Endothelial cell of umbilical vein (primary cell): ENCODE results near the gene CALU. TPM values are rescaled to one million over a fixed set of nuclear protein-coding genes. Genes with fewer than 3 reads are reported as not detected.

Experiments
- BruUV-seq: library from RNA; stranded (reverse); fragments of 400-500 nt; replicated peaks from 2 replicates; lab custom pipeline; 2021; lab: Mats Ljungman, UMichigan
- CTCF ChIA-PET: fragments of 300-600, 350-600 bp; sonication (Branson Sonifier 250); formaldehyde crosslinking; loops from one replicate; lab custom pipeline; 2021; ENCODE audit warnings: antibody characterized with exemption, inconsistent platforms; lab: Charles Lee
- POLR2A ChIA-PET: fragments of 300-600, 350-600 bp; sonication (Branson Sonifier 250); formaldehyde crosslinking; loops from one replicate; lab custom pipeline; 2021; ENCODE audit warnings: antibody characterized with exemption, inconsistent platforms; lab: Charles Lee
- DNase-seq: peaks from one replicate; pipeline ENCODE4 v3.0.0-alpha.2; 2011; ENCODE audit warnings: low read depth, low spot score
- FAIRE-seq: peaks from 2 replicates; lab custom pipeline; 2011; peaks lifted over from hg19 to GRCh38; lab: Jason Lieb, UNC
- H2AFZ ChIP-seq: 2 replicates; pipeline ENCODE4 v1.6.0; 2012; ENCODE audit warnings: low read depth, low read length, control low read depth, inconsistent platforms
- H3K27ac ChIP-seq: 2 replicates; pipeline ENCODE4 v1.5.1; 2011; ENCODE audit warnings: low read depth, mild to moderate bottlenecking, control low read depth, low read length, moderate library complexity; ENCODE audit not compliant: insufficient read depth
- H3K27me3 ChIP-seq, 2 experiments: 2 replicates each; pipeline versions ENCODE4 v1.6.0 to v1.6.1; 2011; ENCODE audit warnings: low read length in 2 of 2, mixed read lengths in 1 of 2; ENCODE audit not compliant: control insufficient read depth in 2 of 2, insufficient read depth in 2 of 2
- H3K36me3 ChIP-seq, 2 experiments: 2 replicates in 1 of 2; 3 replicates in 1 of 2; pipeline ENCODE4 v1.5.1; 2011; ENCODE audit warnings: low read length in 2 of 2, mild to moderate bottlenecking in 1 of 2, moderate library complexity in 1 of 2; ENCODE audit not compliant: control insufficient read depth in 2 of 2, insufficient read depth in 2 of 2; ENCODE audit errors: extremely low read depth in 1 of 2
- H3K4me1 ChIP-seq: 3 replicates; pipeline ENCODE4 v1.5.1; 2011; ENCODE audit warnings: mild to moderate bottlenecking, low read length; ENCODE audit not compliant: control insufficient read depth, insufficient read depth; ENCODE audit errors: extremely low read depth
- H3K4me2 ChIP-seq: 2 replicates; pipeline ENCODE4 v1.6.1; 2011; ENCODE audit warnings: low read length, control low read depth, mixed read lengths; ENCODE audit not compliant: insufficient read depth
- H3K4me3 ChIP-seq, 3 experiments: fragments of 200-600 bp in 1 of 3; sonication (generic), shearing (Covaris generic) in 1 of 3; replicated peaks in 1 of 3; 2 replicates each; pipeline ENCODE4 v1.5.1; 2011 to 2016; ENCODE audit warnings: control low read depth in 3 of 3, low read length in 3 of 3, mild to moderate bottlenecking in 2 of 3, inconsistent platforms in 1 of 3, low read depth in 1 of 3, moderate library complexity in 1 of 3; ENCODE audit not compliant: insufficient read depth in 1 of 3
- H3K79me2 ChIP-seq: 2 replicates; pipeline ENCODE4 v1.6.0; 2012; ENCODE audit warnings: low read length, inconsistent platforms; ENCODE audit not compliant: control insufficient read depth, insufficient read depth
- H3K9ac ChIP-seq: replicated peaks from 2 replicates; pipeline ENCODE3; 2011; ENCODE audit warnings: low read length, control low read depth; ENCODE audit not compliant: insufficient read depth; ENCODE audit errors: extremely low read depth
- H3K9me1 ChIP-seq: replicated peaks from 3 replicates; pipeline ENCODE4 v1.6.0; 2011; ENCODE audit warnings: mild to moderate bottlenecking, low read length; ENCODE audit not compliant: control insufficient read depth, insufficient read depth; ENCODE audit errors: extremely low read depth
- H3K9me3 ChIP-seq: replicated peaks from 2 replicates; pipeline ENCODE4 v1.5.1; 2012; ENCODE audit warnings: low read length, inconsistent platforms; ENCODE audit not compliant: control insufficient read depth, insufficient read depth
- H4K20me1 ChIP-seq: replicated peaks from 2 replicates; pipeline ENCODE3; 2011; ENCODE audit warnings: mild to moderate bottlenecking, low read length; ENCODE audit not compliant: control insufficient read depth, insufficient read depth; ENCODE audit errors: extremely low read depth
- CTCF ChIP-seq, 2 donors: IDR thresholded peaks; 1 replicate in 1 of 2; 2 replicates in 1 of 2; pipeline ENCODE4 v1.5.1; 2011; ENCODE audit warnings: low read length in 2 of 2, mild to moderate bottlenecking in 2 of 2, moderate library complexity in 2 of 2, control low read depth in 1 of 2, inconsistent platforms in 1 of 2, low read depth in 1 of 2; ENCODE audit not compliant: insufficient read depth in 1 of 2; ENCODE audit errors: extremely low read depth in 1 of 2
- EZH2 ChIP-seq: IDR thresholded peaks from 2 replicates; pipeline ENCODE4 v1.6.1; 2012; ENCODE audit warnings: borderline replicate concordance, low read depth, mild to moderate bottlenecking, moderate library complexity, low read length, inconsistent platforms; ENCODE audit not compliant: severe bottlenecking
- FOS ChIP-seq: IDR thresholded peaks from 2 replicates; pipeline ENCODE4 v1.6.1; 2011; ENCODE audit warnings: mild to moderate bottlenecking, low read length, moderate library complexity, borderline replicate concordance; ENCODE audit not compliant: insufficient read depth
- GATA2 ChIP-seq: IDR thresholded peaks from 2 replicates; pipeline ENCODE4 v1.7.0; 2011; ENCODE audit warnings: low read depth, mild to moderate bottlenecking, moderate library complexity, mixed read lengths, low read length; ENCODE audit not compliant: insufficient read length, insufficient read depth
- JUN ChIP-seq: IDR thresholded peaks from 2 replicates; pipeline ENCODE4 v1.6.1; 2011; ENCODE audit warnings: borderline replicate concordance, low read depth; ENCODE audit not compliant: insufficient read length, insufficient read depth
- MAX ChIP-seq: IDR thresholded peaks from 2 replicates; pipeline ENCODE4 v1.6.1; 2011; ENCODE audit not compliant: insufficient read depth, insufficient read length
- MYC ChIP-seq: IDR thresholded peaks from one replicate; pipeline ENCODE4 v1.6.1; 2011; ENCODE audit warnings: mild to moderate bottlenecking, low read depth, low read length
- POLR2A ChIP-seq: IDR thresholded peaks from 2 replicates; pipeline ENCODE4 v1.6.1; 2012; ENCODE audit warnings: low read depth, mild to moderate bottlenecking, control low read depth, low read length
- POLR2AphosphoS5 ChIP-seq: IDR thresholded peaks from 2 replicates; pipeline ENCODE4 v1.6.1; 2012; ENCODE audit warnings: low read depth, mild to moderate bottlenecking, control low read depth, low read length, moderate library complexity; ENCODE audit not compliant: insufficient read depth
- dilution Hi-C: fragments of 300-500 bp; cut with MboI; formaldehyde crosslinking; loops from one replicate; pipeline ENCODE4 v1.15.0; 2019; ENCODE audit warnings: low sequenced_read_pairs; ENCODE audit not compliant: extremely low pct_ligation_motif_present
- intact Hi-C: fragments of 100-400 bp; cut with micrococcal nuclease; formaldehyde crosslinking; loops from one replicate; pipeline ENCODE4 v1.10.0; 2022
- polyA plus RNA-seq, 4 experiments: library from polyadenylated mRNA; depleted of rRNA in 3 of 4; stranded (reverse) in 3 of 4; unstranded in 1 of 4; fragments of >200 nt; gene quantifications; 2 replicates each; pipeline versions ENCODE4 v1.2.1 to v1.2.3, GENCODE V29; 2011 to 2012; ENCODE audit warnings: missing spikeins in 1 of 4
- total RNA-seq: library from RNA; stranded (reverse); gene quantifications from 2 replicates; pipeline ENCODE4 v1.2.3, GENCODE V29; 2021

The CALU gene
- total and polyA plus RNA-seq, 2 donors (not counting 3 experiments of a cell fraction or from before 2014, with no cell fraction given) = 135 to 257 TPM

GRCh38 chr7:128752251-128752650, 13.1 kb downstream of the CALU start:
- Histone ChIP-seq H3K27me3 (no peaks in the 10 kb centered on the region), H3K79me2 (peaks cover 72% of the 10 kb centered on the region), H3K27ac (no peak overlapping the region), H3K9ac (no peak overlapping the region), H4K20me1 (peaks cover 16% of the 10 kb centered on the region), H3K36me3 (peaks cover 25 to 40% of the 10 kb centered on the region in 2 experiments), H2AFZ (no peak overlapping the region), H3K4me3 (no peak overlapping the region), H3K9me3 (no peaks in the 10 kb centered on the region), H3K4me2 (no peak overlapping the region), H3K9me1 (peaks cover 2% of the 10 kb centered on the region), H3K4me1 (no peaks in the 10 kb centered on the region)
- ChIA-PET POLR2A (no interaction called here), CTCF (no interaction called here)
- intact Hi-C loops = no loop called here
- dilution Hi-C loops = no loop called here
- TF ChIP-seq POLR2A = no peak
- no peak for TF ChIP-seq CTCF (IDR thresholded peaks at IDR 0.05; ENCODE audit: extremely low read depth in 1 of 2, insufficient read depth in 1 of 2, low read depth in 1 of 2, low read length in 2 of 2)
- TF ChIP-seq MYC = no peak
- TF ChIP-seq JUN = no peak
- no peak for TF ChIP-seq FOS
- TF ChIP-seq EZH2 = no peak
- TF ChIP-seq POLR2AphosphoS5 = no peak
- no peak for TF ChIP-seq MAX
- no peak for TF ChIP-seq GATA2
- FAIRE-seq (no peak), DNase-seq (no peak)
- BruUV-seq = no TSS peak
